Hepatocyte (in vitro differentiated cells): ENCODE data around the gene FSIP1. TPM values are rescaled to one million over a fixed set of nuclear protein-coding genes. Genes with fewer than 3 reads are reported as not detected.

Source experiments
- DNase-seq: peaks from one replicate; pipeline ENCODE4 v3.0.0-alpha.2; 2016; ENCODE audit warnings: low spot score
- H2AFZ ChIP-seq: fragments of 200-600 bp; sonication (generic); 2 replicates; pipeline ENCODE4 v1.6.0; 2016; ENCODE audit warnings: antibody characterized with exemption, mild to moderate bottlenecking
- H3K27ac ChIP-seq: fragments of 200-600 bp; sonication (generic); 2 replicates; pipeline ENCODE4 v1.5.1; 2016; ENCODE audit warnings: mild to moderate bottlenecking
- H3K27me3 ChIP-seq: fragments of 200-600 bp; sonication (generic); 2 replicates; pipeline ENCODE4 v1.6.1; 2016
- H3K36me3 ChIP-seq: fragments of 200-600 bp; sonication (generic); replicated peaks from 2 replicates; pipeline ENCODE4 v1.5.1; 2016; ENCODE audit warnings: low read depth; ENCODE audit not compliant: insufficient read depth
- H3K4me1 ChIP-seq: fragments of 200-600 bp; sonication (generic); 2 replicates; pipeline ENCODE4 v1.5.1; 2016; ENCODE audit warnings: mild to moderate bottlenecking, moderate library complexity; ENCODE audit not compliant: insufficient read depth
- H3K4me2 ChIP-seq: fragments of 200-600 bp; sonication (generic); 2 replicates; pipeline ENCODE4 v1.6.0; 2016
- H3K4me3 ChIP-seq: fragments of 200-600 bp; sonication (generic); 2 replicates; pipeline ENCODE4 v1.5.1; 2016; ENCODE audit warnings: mild to moderate bottlenecking
- H3K79me2 ChIP-seq: fragments of 200-600 bp; sonication (generic); 2 replicates; pipeline ENCODE4 v1.6.0; 2017; ENCODE audit warnings: mild to moderate bottlenecking
- H3K9me2 ChIP-seq: fragments of 200-600 bp; sonication (generic); replicated peaks from 2 replicates; pipeline ENCODE4 v1.6.0; 2017; ENCODE audit warnings: mild to moderate bottlenecking; ENCODE audit not compliant: insufficient read depth
- H3K9me3 ChIP-seq: fragments of 200-600 bp; sonication (generic); 2 replicates; pipeline ENCODE4 v1.5.1; 2016; ENCODE audit warnings: low read depth, mild to moderate bottlenecking
- H4K20me1 ChIP-seq: fragments of 200-600 bp; sonication (generic); 2 replicates; pipeline ENCODE4 v1.6.0; 2016; ENCODE audit warnings: mild to moderate bottlenecking; ENCODE audit not compliant: insufficient read depth, poor library complexity, severe bottlenecking
- EZH2 ChIP-seq: fragments of 200-600 bp; sonication (generic); IDR thresholded peaks from 2 replicates; pipeline ENCODE4 v1.6.1; 2016; ENCODE audit warnings: antibody characterized with exemption, mild to moderate bottlenecking, borderline replicate concordance
- EZH2phosphoT487 ChIP-seq: fragments of 200-600 bp; sonication (generic); IDR thresholded peaks from one replicate; pipeline ENCODE4 v1.6.1; 2018; ENCODE audit warnings: antibody characterized with exemption, mild to moderate bottlenecking, low read depth, moderate library complexity; ENCODE audit not compliant: unreplicated experiment, severe bottlenecking
- whole genome bisulfite sequencing: methylation state at CpG from one replicate; pipeline ENCODE4 v1.1.6; 2016; ENCODE audit warnings: low lambda C conversion rate; ENCODE audit errors: missing lambda C conversion rate; 5-methylcytosine and 5-hydroxymethylcytosine counted together
- polyA plus RNA-seq: library from polyadenylated mRNA; unstranded; fragments of >200 nt; fragmentation: Nextera tagmentation; extraction: Ambion mirVana; gene quantifications from 2 replicates; pipeline ENCODE4 v1.2.1, GENCODE V29; 2016
- total RNA-seq: library from RNA; depleted of rRNA; stranded (reverse); fragments of >200 nt; gene quantifications from 2 replicates; pipeline ENCODE4 v1.2.3, GENCODE V29; 2014
- TF ChIP-seq, protein P1 (sequence below): fragments of 200-600 bp; sonication (generic); IDR thresholded peaks from 2 replicates; pipeline ENCODE4 v1.5.1; 2016; ENCODE audit warnings: antibody characterized with exemption, mild to moderate bottlenecking; ENCODE audit not compliant: poor library complexity

The FSIP1 gene
- total and polyA plus RNA-seq, 2 experiments from 2014 or later = 0.60 to 0.79 TPM

DNA sequence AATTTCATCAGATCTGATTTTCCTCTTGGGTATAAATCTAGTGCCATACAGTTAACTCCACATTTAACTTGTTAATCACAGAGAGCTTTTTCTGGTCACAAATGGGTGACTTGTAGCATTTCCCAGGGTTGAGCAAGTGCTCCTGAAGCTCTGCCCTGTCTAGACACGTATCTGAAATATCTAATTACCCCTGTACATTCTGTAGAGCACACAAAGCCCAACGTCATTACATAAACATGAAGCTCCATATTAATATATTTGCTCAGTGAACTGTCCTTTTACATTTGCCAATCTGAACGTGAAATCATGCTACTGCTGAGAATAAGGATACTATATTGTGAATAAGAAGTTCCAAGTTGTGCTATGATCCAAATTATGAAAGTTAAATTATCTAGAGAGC is 152.7 kb downstream of the FSIP1 start:
- Histone ChIP-seq H3K36me3 (no peaks in the 10 kb centered on the region), H3K4me2 (no peak overlapping the region), H4K20me1 (no peaks in the 10 kb centered on the region), H3K27me3 (no peaks in the 10 kb centered on the region), H2AFZ (no peak overlapping the region), H3K4me3 (no peak overlapping the region), H3K9me3 (no peaks in the 10 kb centered on the region), H3K27ac (peak overlapping the region; percentile 66), H3K79me2 (no peaks in the 10 kb centered on the region), H3K4me1 (peaks cover 13% of the 10 kb centered on the region), H3K9me2 (no peaks in the 10 kb centered on the region)
- no peak for TF ChIP-seq EZH2
- TF ChIP-seq EZH2phosphoT487 = no peak
- TF ChIP-seq, protein P1, sequence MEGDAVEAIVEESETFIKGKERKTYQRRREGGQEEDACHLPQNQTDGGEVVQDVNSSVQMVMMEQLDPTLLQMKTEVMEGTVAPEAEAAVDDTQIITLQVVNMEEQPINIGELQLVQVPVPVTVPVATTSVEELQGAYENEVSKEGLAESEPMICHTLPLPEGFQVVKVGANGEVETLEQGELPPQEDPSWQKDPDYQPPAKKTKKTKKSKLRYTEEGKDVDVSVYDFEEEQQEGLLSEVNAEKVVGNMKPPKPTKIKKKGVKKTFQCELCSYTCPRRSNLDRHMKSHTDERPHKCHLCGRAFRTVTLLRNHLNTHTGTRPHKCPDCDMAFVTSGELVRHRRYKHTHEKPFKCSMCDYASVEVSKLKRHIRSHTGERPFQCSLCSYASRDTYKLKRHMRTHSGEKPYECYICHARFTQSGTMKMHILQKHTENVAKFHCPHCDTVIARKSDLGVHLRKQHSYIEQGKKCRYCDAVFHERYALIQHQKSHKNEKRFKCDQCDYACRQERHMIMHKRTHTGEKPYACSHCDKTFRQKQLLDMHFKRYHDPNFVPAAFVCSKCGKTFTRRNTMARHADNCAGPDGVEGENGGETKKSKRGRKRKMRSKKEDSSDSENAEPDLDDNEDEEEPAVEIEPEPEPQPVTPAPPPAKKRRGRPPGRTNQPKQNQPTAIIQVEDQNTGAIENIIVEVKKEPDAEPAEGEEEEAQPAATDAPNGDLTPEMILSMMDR = no peak
- WGBS = 74% methylated on average over 3 of the region's 3 CpGs
- no peak for DNase-seq

GRCh38 chr15:39629371-39629770 is 153.3 kb downstream of the FSIP1 start:
- no peaks in the 10 kb centered on the region for H3K36me3 ChIP-seq
- peak overlapping the region; percentile 66 for H3K27ac ChIP-seq
- WGBS = 77% methylated on average over 5 of the region's 5 CpGs
- no peaks in the 10 kb centered on the region for H3K27me3 ChIP-seq
- no peak overlapping the region for H3K4me3 ChIP-seq
- no peaks in the 10 kb centered on the region for H3K9me2 ChIP-seq
- H3K9me3 ChIP-seq = no peaks in the 10 kb centered on the region
- peak; percentile 23 for DNase-seq
- no peak overlapping the region for H3K4me2 ChIP-seq
- no peak overlapping the region for H2AFZ ChIP-seq
- no peaks in the 10 kb centered on the region for H3K79me2 ChIP-seq
- TF ChIP-seq EZH2phosphoT487 (no peak), EZH2 (no peak)
- TF ChIP-seq, protein P1 = no peak
- peaks cover 17% of the 10 kb centered on the region for H3K4me1 ChIP-seq
- no peaks in the 10 kb centered on the region for H4K20me1 ChIP-seq

- whole genome bisulfite sequencing = 70% methylated on average over 9 of the region's 9 CpGs
- no peak for DNase-seq
- Histone ChIP-seq H3K27ac (peak overlapping the region; percentile 56), H3K4me1 (peaks cover 21% of the 10 kb centered on the region), H3K4me3 (no peak overlapping the region), H3K4me2 (no peak overlapping the region), H3K9me3 (no peaks in the 10 kb centered on the region), H3K36me3 (no peaks in the 10 kb centered on the region), H4K20me1 (no peaks in the 10 kb centered on the region), H3K9me2 (no peaks in the 10 kb centered on the region), H3K79me2 (no peaks in the 10 kb centered on the region), H3K27me3 (no peaks in the 10 kb centered on the region), H2AFZ (no peak overlapping the region)
- TF ChIP-seq EZH2 = no peak
These were observed 153.9 kb downstream of the FSIP1 start for GRCh38 chr15:39628546-39629257.

GRCh38 chr15:39628144-39628508 is 154.5 kb downstream of the FSIP1 start:
- Histone ChIP-seq H3K9me3 (no peaks in the 10 kb centered on the region), H3K79me2 (no peaks in the 10 kb centered on the region), H3K4me3 (no peak overlapping the region), H3K27me3 (no peaks in the 10 kb centered on the region), H3K27ac (no peak overlapping the region), H3K4me2 (no peak overlapping the region), H4K20me1 (no peaks in the 10 kb centered on the region), H3K36me3 (no peaks in the 10 kb centered on the region), H3K4me1 (peaks cover 21% of the 10 kb centered on the region), H2AFZ (no peak overlapping the region), H3K9me2 (no peaks in the 10 kb centered on the region)
- 73% methylated on average over 5 of the region's 5 CpGs for WGBS
- TF ChIP-seq, protein P1 = peak; percentile 21
- no peak for TF ChIP-seq EZH2
- no peak for DNase-seq
